ENCODE data around the gene HTR2B.

HTR2B gene

DNA sequence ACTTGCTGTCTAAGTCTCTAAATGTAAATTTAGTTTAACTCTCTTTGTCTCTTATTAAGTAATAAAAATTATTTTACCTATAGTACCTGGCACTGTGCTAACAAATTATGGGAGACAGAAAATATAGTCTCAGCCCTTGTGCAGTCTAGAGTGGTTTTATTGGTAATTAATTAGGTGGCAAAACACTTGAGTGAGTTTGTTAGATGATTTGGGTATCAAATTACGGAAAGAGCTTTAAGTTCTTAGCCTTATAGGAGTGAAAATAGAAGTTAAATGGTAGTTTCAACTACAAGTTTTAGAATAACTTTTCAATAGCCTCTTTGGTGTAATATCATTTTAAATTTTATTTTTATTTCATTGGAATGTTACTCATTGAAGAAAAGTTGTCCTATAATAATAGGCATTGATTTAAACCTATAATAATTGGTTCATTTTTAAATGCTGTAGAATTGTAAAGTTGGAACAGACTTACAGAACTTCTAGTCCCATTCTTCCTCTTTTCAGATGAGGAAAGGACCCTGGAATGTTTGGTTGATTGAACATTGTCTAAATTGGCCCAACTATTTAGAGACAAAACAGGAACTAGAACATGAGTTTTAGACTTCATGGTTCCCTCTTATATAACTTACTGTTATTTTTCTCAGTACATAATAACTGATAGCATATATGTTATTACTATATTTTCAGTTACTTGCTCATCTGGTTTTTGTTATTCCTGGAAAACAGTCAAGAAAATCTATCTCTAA is 10.2 kb upstream of the HTR2B start:
- ChIA-PET POLR2A (no interaction called here), CTCF (interaction anchor here (1.0 to 1.2 kb wide), 2 partner anchors 31 to 259 kb away, joined by 3 read pairs; no protein-coding TSS in a partner anchor)
- peaks cover 0 to 7% (median 4%) of the 10 kb centered on the region in 4 experiments for H3K36me3 ChIP-seq (ENCODE audit: control insufficient read depth in 4 of 4, insufficient read depth in 4 of 4, low read length in 3 of 4)
- H3K9me3 ChIP-seq (ENCODE audit: control extremely low read depth in 1 of 5, control insufficient read depth in 4 of 5, insufficient read depth in 2 of 5, low read depth in 1 of 5, low read length in 4 of 5): no peaks in the 10 kb centered on the region
- no peak overlapping the region for H3K4me3 ChIP-seq (ENCODE audit: control insufficient read depth in 1 of 7, extremely low read depth in 1 of 7, insufficient read depth in 4 of 7, low read depth in 2 of 7, low read length in 6 of 7)
- no peaks in the 10 kb centered on the region for H3K27me3 ChIP-seq (replicated peaks in 2 of 5; ENCODE audit: control insufficient read depth in 4 of 5, insufficient read depth in 5 of 5, low read length in 4 of 5)
- DNase-seq: no peak
- H3K27ac ChIP-seq (ENCODE audit: insufficient read depth in 1 of 2, low read depth in 1 of 2, low read length in 2 of 2, poor library complexity in 1 of 2, severe bottlenecking in 2 of 2): no peak overlapping the region
- H3K4me1 ChIP-seq (ENCODE audit: control extremely low read depth in 1 of 4, control insufficient read depth in 4 of 4, insufficient read depth in 4 of 4, low read length in 3 of 4): peaks cover 0 to 4% (median 0%) of the 10 kb centered on the region in 4 experiments
- no CpG with 5 or more reads among the region's 1 CpG for WGBS (ENCODE audit: insufficient coverage)

DNA sequence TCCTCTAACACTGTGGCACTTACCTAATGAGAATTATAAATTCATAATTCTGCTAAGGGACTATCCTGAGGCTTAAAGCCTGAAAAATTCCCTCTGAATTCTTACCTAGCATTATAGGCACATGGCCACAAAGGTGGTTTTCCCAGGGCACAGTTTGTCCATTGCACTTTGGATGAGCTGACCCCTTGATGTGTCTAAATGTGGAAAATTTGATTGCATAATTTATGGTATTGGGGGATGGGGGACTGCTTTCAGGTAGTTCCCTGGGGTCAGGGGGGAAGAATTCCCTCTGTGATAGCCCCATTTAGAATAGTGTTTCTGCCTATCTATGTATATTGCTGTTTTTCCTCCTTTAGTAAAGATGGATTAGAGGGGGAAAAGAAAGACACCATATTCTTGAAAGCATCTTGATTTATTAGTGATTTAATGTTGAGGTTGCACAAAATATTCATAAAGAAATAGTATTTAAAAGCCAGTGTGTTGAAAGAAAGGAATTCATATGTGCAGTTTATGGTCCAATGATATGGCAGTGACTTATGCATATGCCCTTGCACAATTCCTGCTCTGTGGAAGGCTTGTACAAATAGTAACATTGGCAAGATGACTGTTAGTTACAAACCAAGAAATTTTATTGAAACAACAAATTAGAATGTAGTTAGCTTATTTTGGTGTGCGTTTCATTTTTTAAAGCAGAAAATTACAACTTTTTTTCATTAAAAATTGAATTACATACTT is 8.7 kb upstream of the HTR2B start:
- POLR2A ChIA-PET: no interaction called here
- Histone ChIP-seq H3K36me3 (ENCODE audit: control insufficient read depth in 4 of 4, insufficient read depth in 4 of 4, low read length in 3 of 4) (peaks cover 0 to 4% (median 1%) of the 10 kb centered on the region in 4 experiments), H3K27ac (ENCODE audit: insufficient read depth in 1 of 2, low read depth in 1 of 2, low read length in 2 of 2, poor library complexity in 1 of 2, severe bottlenecking in 2 of 2) (no peak overlapping the region), H3K9me3 (ENCODE audit: control extremely low read depth in 1 of 5, control insufficient read depth in 4 of 5, insufficient read depth in 2 of 5, low read depth in 1 of 5, low read length in 4 of 5) (no peaks in the 10 kb centered on the region), H3K4me1 (ENCODE audit: control extremely low read depth in 1 of 4, control insufficient read depth in 4 of 4, insufficient read depth in 4 of 4, low read length in 3 of 4) (peaks cover 0 to 4% (median 0%) of the 10 kb centered on the region in 4 experiments), H3K4me3 (ENCODE audit: control insufficient read depth in 1 of 7, extremely low read depth in 1 of 7, insufficient read depth in 4 of 7, low read depth in 2 of 7, low read length in 6 of 7) (no peak overlapping the region), H3K27me3 (replicated peaks in 2 of 5; ENCODE audit: control insufficient read depth in 4 of 5, insufficient read depth in 5 of 5, low read length in 4 of 5) (no peaks in the 10 kb centered on the region)
- no CpG with 5 or more reads among the region's 1 CpG for WGBS (ENCODE audit: insufficient coverage)
- CTCF ChIA-PET: interaction anchor here (1.2 kb wide), 1 partner anchor 260 kb away, joined by 3 read pairs; no protein-coding TSS in a partner anchor
- DNase-seq: no peak

DNA sequence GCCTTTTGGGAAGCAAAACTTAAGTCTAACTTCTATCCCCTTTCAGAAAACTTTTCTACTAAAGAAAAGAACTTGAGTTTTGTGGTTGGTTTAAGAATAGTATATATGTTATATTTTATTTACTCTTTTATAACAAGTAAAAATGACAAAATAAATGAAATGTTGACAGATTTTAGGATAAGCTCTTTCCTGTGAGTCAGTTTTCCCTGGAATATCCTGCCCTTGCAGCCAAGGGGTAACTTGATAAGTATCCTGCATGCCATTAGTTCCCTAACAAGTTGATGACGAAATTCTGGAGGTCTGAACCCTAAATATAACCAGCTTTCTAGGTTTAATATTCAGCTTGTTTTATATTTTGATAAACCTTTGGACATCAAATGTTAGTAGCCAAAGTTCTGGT is 7.3 kb upstream of the HTR2B start:
- peaks cover 0 to 3% (median under 1%) of the 10 kb centered on the region in 4 experiments for H3K36me3 ChIP-seq (ENCODE audit: control insufficient read depth in 4 of 4, insufficient read depth in 4 of 4, low read length in 3 of 4)
- no peaks in the 10 kb centered on the region for H3K9me3 ChIP-seq (ENCODE audit: control extremely low read depth in 1 of 5, control insufficient read depth in 4 of 5, insufficient read depth in 2 of 5, low read depth in 1 of 5, low read length in 4 of 5)
- H3K27me3 ChIP-seq (replicated peaks in 2 of 5; ENCODE audit: control insufficient read depth in 4 of 5, insufficient read depth in 5 of 5, low read length in 4 of 5): no peaks in the 10 kb centered on the region
- ChIA-PET POLR2A (no interaction called here), CTCF (no interaction called here)
- peaks cover 0 to 4% (median 0%) of the 10 kb centered on the region in 4 experiments for H3K4me1 ChIP-seq (ENCODE audit: control extremely low read depth in 1 of 4, control insufficient read depth in 4 of 4, insufficient read depth in 4 of 4, low read length in 3 of 4)
- WGBS (ENCODE audit: insufficient coverage): no CpG with 5 or more reads among the region's 1 CpG
- H3K27ac ChIP-seq (ENCODE audit: insufficient read depth in 1 of 2, low read depth in 1 of 2, low read length in 2 of 2, poor library complexity in 1 of 2, severe bottlenecking in 2 of 2): no peak overlapping the region
- no peak overlapping the region for H3K4me3 ChIP-seq (ENCODE audit: control insufficient read depth in 1 of 7, extremely low read depth in 1 of 7, insufficient read depth in 4 of 7, low read depth in 2 of 7, low read length in 6 of 7)
- DNase-seq: no peak

DNA sequence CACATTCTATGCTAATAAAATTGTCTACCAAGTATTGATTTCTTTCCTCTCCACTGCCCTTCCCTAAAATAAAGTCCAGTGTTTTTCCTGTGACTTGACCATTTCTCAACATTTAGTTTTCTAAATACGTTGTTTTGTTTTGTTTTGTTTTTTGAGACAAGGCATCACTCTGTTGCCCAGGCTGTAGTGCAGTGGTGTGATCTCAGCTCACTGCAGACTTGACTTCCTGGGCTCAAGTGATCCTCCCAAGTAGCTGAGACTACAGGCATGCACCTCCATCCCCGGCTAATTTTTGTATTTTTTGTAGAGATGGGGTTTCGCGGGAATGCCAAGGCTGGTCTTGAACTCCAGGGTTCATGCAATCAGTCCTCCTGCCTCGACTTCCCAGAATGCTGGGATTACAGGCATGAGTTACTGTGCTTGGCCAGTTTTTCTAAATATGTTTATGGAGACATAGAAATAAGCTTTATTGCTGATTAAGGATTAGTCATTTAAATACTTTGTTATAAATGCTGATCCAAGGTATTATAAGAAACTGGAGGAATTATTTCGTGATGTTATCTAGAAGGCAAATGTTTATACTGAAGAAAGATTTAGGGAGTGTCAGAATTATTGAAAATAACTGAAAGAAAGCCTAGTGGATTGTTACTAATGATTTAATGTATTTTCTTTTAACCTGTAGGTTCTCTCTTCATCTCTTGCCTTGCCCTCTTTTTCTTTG is 5.7 kb upstream of the HTR2B start:
- ChIA-PET POLR2A (no interaction called here), CTCF (interaction anchor here (0.9 to 1.5 kb wide), 4 partner anchors 8 to 40 kb away, joined by 3 to 5 read pairs (median 4); no protein-coding TSS in a partner anchor)
- H3K4me1 ChIP-seq (ENCODE audit: control extremely low read depth in 1 of 4, control insufficient read depth in 4 of 4, insufficient read depth in 4 of 4, low read length in 3 of 4): peaks cover 0 to under 1% (median 0%) of the 10 kb centered on the region in 4 experiments
- DNase-seq: no peak
- H3K9me3 ChIP-seq (ENCODE audit: control extremely low read depth in 1 of 5, control insufficient read depth in 4 of 5, insufficient read depth in 2 of 5, low read depth in 1 of 5, low read length in 4 of 5): no peaks in the 10 kb centered on the region
- no peak overlapping the region for H3K4me3 ChIP-seq (ENCODE audit: control insufficient read depth in 1 of 7, extremely low read depth in 1 of 7, insufficient read depth in 4 of 7, low read depth in 2 of 7, low read length in 6 of 7)
- no peak overlapping the region for H3K27ac ChIP-seq (ENCODE audit: insufficient read depth in 1 of 2, low read depth in 1 of 2, low read length in 2 of 2, poor library complexity in 1 of 2, severe bottlenecking in 2 of 2)
- WGBS (ENCODE audit: insufficient coverage): 100% methylated on average over 1 of the region's 6 CpGs
- H3K27me3 ChIP-seq (replicated peaks in 2 of 5; ENCODE audit: control insufficient read depth in 4 of 5, insufficient read depth in 5 of 5, low read length in 4 of 5): no peaks in the 10 kb centered on the region
- H3K36me3 ChIP-seq (ENCODE audit: control insufficient read depth in 4 of 4, insufficient read depth in 4 of 4, low read length in 3 of 4): peaks cover 0 to 5% (median 0%) of the 10 kb centered on the region in 4 experiments

DNA sequence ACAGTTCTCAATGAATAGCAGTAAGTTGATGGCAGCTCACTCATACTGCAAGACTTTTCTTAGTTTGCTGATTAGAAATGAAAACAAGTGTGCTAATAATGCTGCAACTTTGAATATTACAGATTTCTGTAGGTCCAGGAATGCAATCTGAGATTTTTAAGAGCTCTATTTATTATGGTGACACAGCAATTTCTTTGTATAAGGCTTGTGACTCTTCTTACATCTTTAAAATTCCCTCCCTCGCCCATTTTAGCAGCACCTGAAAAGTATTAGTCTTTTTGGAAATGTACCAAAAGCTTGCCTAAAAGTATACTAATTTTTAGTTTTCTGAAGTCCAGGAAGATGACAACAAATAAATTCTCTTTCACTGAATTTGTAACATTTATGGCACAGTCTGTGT is 4.4 kb upstream of the HTR2B start:
- Histone ChIP-seq H3K4me1 (ENCODE audit: control extremely low read depth in 1 of 4, control insufficient read depth in 4 of 4, insufficient read depth in 4 of 4, low read length in 3 of 4) (no peaks in the 10 kb centered on the region), H3K36me3 (ENCODE audit: control insufficient read depth in 4 of 4, insufficient read depth in 4 of 4, low read length in 3 of 4) (peaks cover 0 to 5% (median 0%) of the 10 kb centered on the region in 4 experiments), H3K4me3 (ENCODE audit: control insufficient read depth in 1 of 7, extremely low read depth in 1 of 7, insufficient read depth in 4 of 7, low read depth in 2 of 7, low read length in 6 of 7) (no peak overlapping the region), H3K9me3 (ENCODE audit: control extremely low read depth in 1 of 5, control insufficient read depth in 4 of 5, insufficient read depth in 2 of 5, low read depth in 1 of 5, low read length in 4 of 5) (no peaks in the 10 kb centered on the region), H3K27me3 (replicated peaks in 2 of 5; ENCODE audit: control insufficient read depth in 4 of 5, insufficient read depth in 5 of 5, low read length in 4 of 5) (no peaks in the 10 kb centered on the region), H3K27ac (ENCODE audit: insufficient read depth in 1 of 2, low read depth in 1 of 2, low read length in 2 of 2, poor library complexity in 1 of 2, severe bottlenecking in 2 of 2) (no peak overlapping the region)
- no CpG with 5 or more reads among the region's 1 CpG for WGBS (ENCODE audit: insufficient coverage)
- CTCF ChIA-PET: interaction anchor here (0.8 to 1.5 kb wide), 3 partner anchors 9 to 42 kb away, joined by 3 read pairs; no protein-coding TSS in a partner anchor
- POLR2A ChIA-PET: no interaction called here
- no peak for DNase-seq

DNA sequence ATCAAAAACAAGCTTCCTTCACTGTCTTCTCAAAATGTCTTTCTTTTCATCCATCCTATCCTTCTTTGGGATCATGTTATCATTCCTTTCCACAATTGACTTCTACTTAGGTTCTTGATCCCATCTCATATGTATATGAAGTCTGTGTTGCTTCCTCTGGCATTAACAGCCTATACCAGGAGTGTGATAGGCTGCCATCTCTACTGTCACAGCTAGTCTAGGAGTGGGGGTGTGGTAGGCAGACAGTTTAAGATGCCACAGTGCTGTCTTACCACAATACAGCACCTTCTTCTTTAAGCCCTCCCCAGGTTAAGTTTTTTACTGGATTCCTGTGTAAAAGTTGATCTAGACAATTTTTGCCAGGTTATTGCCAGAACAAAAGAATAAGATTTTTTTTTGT is 3.7 kb upstream of the HTR2B start:
- Histone ChIP-seq H3K36me3 (ENCODE audit: control insufficient read depth in 4 of 4, insufficient read depth in 4 of 4, low read length in 3 of 4) (peaks cover 0 to 5% (median 0%) of the 10 kb centered on the region in 4 experiments), H3K4me1 (ENCODE audit: control extremely low read depth in 1 of 4, control insufficient read depth in 4 of 4, insufficient read depth in 4 of 4, low read length in 3 of 4) (no peaks in the 10 kb centered on the region), H3K27ac (ENCODE audit: insufficient read depth in 1 of 2, low read depth in 1 of 2, low read length in 2 of 2, poor library complexity in 1 of 2, severe bottlenecking in 2 of 2) (no peak overlapping the region), H3K9me3 (ENCODE audit: control extremely low read depth in 1 of 5, control insufficient read depth in 4 of 5, insufficient read depth in 2 of 5, low read depth in 1 of 5, low read length in 4 of 5) (no peaks in the 10 kb centered on the region), H3K4me3 (ENCODE audit: control insufficient read depth in 1 of 7, extremely low read depth in 1 of 7, insufficient read depth in 4 of 7, low read depth in 2 of 7, low read length in 6 of 7) (no peak overlapping the region), H3K27me3 (replicated peaks in 2 of 5; ENCODE audit: control insufficient read depth in 4 of 5, insufficient read depth in 5 of 5, low read length in 4 of 5) (no peaks in the 10 kb centered on the region)
- no peak for DNase-seq
- CTCF ChIA-PET: interaction anchor here (1.3 to 1.5 kb wide), 2 partner anchors 42 to 236 kb away, joined by 3 read pairs; no protein-coding TSS in a partner anchor
- POLR2A ChIA-PET: no interaction called here

Measured in common myeloid progenitor, CD34-positive (primary cell).